Heart left ventricle (tissue), 16 donors: ENCODE data around the gene MYO10. TPM values are rescaled to one million over a fixed set of nuclear protein-coding genes. Genes with fewer than 3 reads are reported as not detected.

Source experiments
- ATAC-seq, 4 donors: fragments of 200-7000 bp; cut with Tn5 transposase; one replicate each; pipeline ENCODE4 v1.9.1; 2020 to 2022; ENCODE audit warnings: moderate library complexity in 4 of 4, mild to moderate bottlenecking in 3 of 4, moderate number of reproducible peaks in 1 of 4
- DNase-seq, 5 donors: peaks; one replicate each; pipeline ENCODE4 v3.0.0-alpha.2; 2020
- H3K27ac ChIP-seq, 12 donors: fragments of 200-600 bp; sonication (generic) in 4 of 12; one replicate each; pipeline versions ENCODE4 v1.5.0 to v1.8.0; 2016 to 2022; ENCODE audit warnings: mild to moderate bottlenecking in 2 of 12
- H3K27me3 ChIP-seq, 9 donors: fragments of 200-600 bp; sonication (generic) in 2 of 9; one replicate each; pipeline versions ENCODE4 v1.5.1 to v1.8.0; 2016 to 2022; ENCODE audit warnings: mild to moderate bottlenecking in 3 of 9
- H3K36me3 ChIP-seq, 9 donors: fragments of 200-600 bp; sonication (generic) in 2 of 9; one replicate each; pipeline versions ENCODE4 v1.5.0 to v1.8.0; 2018 to 2022; ENCODE audit warnings: mild to moderate bottlenecking in 2 of 9
- H3K4me1 ChIP-seq, 12 donors: fragments of 200-600 bp; sonication (generic) in 4 of 12; one replicate each; pipeline versions ENCODE4 v1.5.0 to v1.8.0; 2016 to 2022; ENCODE audit warnings: mild to moderate bottlenecking in 3 of 12
- H3K4me3 ChIP-seq, 12 donors: fragments of 200-600 bp; sonication (generic) in 4 of 12; one replicate each; pipeline versions ENCODE4 v1.5.0 to v1.8.0; 2017 to 2022; ENCODE audit warnings: mild to moderate bottlenecking in 9 of 12, moderate library complexity in 4 of 12
- H3K9me3 ChIP-seq, 12 donors: fragments of 200-600 bp; sonication (generic) in 4 of 12; one replicate each; pipeline versions ENCODE4 v1.5.0 to v1.8.0; 2016 to 2022; ENCODE audit warnings: mild to moderate bottlenecking in 1 of 12
- CTCF ChIP-seq, 12 donors: fragments of 200-600 bp; sonication (generic) in 4 of 12; IDR thresholded peaks; one replicate each; pipeline versions ENCODE4 v1.5.0 to v1.8.0; 2018 to 2022; ENCODE audit warnings: antibody characterized with exemption in 12 of 12, mild to moderate bottlenecking in 5 of 12
- POLR2A ChIP-seq, 2 donors: fragments of 450-650 bp; IDR thresholded peaks; one replicate each; pipeline ENCODE4 v1.6.1; 2017; ENCODE audit warnings: antibody characterized with exemption in 2 of 2, mild to moderate bottlenecking in 2 of 2, moderate library complexity in 2 of 2
- WGBS, 4 donors: extraction: QIAGEN DNeasy Blood & Tissue Kit in 2 of 4; methylation state at CpG; one replicate each; pipeline versions ENCODE4 v1.1.5 to v1.1.7; 2013 to 2018; 5-methylcytosine and 5-hydroxymethylcytosine counted together
- intact Hi-C, 10 donors: fragments of 100-400 bp; cut with DNase I; formaldehyde crosslinking; loops; one replicate each; pipeline versions ENCODE4 v1.11.1 to v1.14.2; 2022
- polyA plus RNA-seq, 2 donors: library from polyadenylated mRNA; stranded (reverse); fragments of 200-250 nt; gene quantifications; one replicate each; pipeline ENCODE4 v1.2.3, GENCODE V29; 2013
- total RNA-seq, 9 donors: library from RNA; depleted of rRNA in 2 of 9; stranded (reverse); fragments of >200 nt in 2 of 9; fragmentation: NEBNext Ultra II Directional in 3 of 9; extraction: Animal tissue kit (Norgen Biotek cat#: 25700) in 3 of 9; gene quantifications; one replicate each; pipeline versions ENCODE4 v1.1.0 to v1.2.4, GENCODE V29; 2016 to 2023
- donor health status: ischemic (EF 13 %, LVEDD 7.1; RV severe dilation, severe dysfunction).
- donor health status: healthy with polysubstance abuse.
- donor health status: DM: no; HTN: yes; CAD: no.
- donor health status: DM: no; HTN: no; CAD: no.
- donor health status: ischemic (EF 25% LVEDD 6.9; RV normal size, moderate dysfunction).
- donor health status: ischemic (EF 25% LVEDD 5.7; RV mildly dilated, moderate dysfunction).
- donor health status: healthy.
- donor health status: DM: yes; HTN: yes; CAD: no.
- donor health status: ischemic (EF 35%, LVEDD 5.7; RV mildly dilated, moderate dysfunction).
- donor health status: nonischemic (EF 11% LVEDD 7.7; RV severe dilation, severe dysfunction).
- donor health status: DM: yes; HTN: yes; CAD: no.
- donor health status: PGD.
- donor health status: ischemic (EF 29% LVEDD 5.4; RV normal size, mild dysfunction).
- donor health status: nonischemic (EF 23%, LVEDD 6.1; RV moderate dilation, normal function).

MYO10 gene
- total and polyA plus RNA-seq, 11 donors = 2.0 to 17.3 (median 3.8) TPM

GRCh38 chr5:16953729-16954128, 17.6 kb upstream of the MYO10 start:
- Histone ChIP-seq H3K4me1 (no peaks in the 10 kb centered on the region), H3K36me3 (no peaks in the 10 kb centered on the region), H3K9me3 (no peaks in the 10 kb centered on the region), H3K27me3 (no peaks in the 10 kb centered on the region), H3K27ac (no peak overlapping the region), H3K4me3 (no peak overlapping the region)
- 92 to 96% (median 93%) methylated on average over 9 of the region's 9 CpGs for WGBS, 4 donors
- TF ChIP-seq POLR2A (IDR thresholded peaks at IDR 0.05) = no peak
- intact Hi-C loops = no loop called here
- DNase-seq = no peak
- no peak for ATAC-seq

- no peak for ATAC-seq
- Histone ChIP-seq H3K4me1 (no peaks in the 10 kb centered on the region), H3K27me3 (no peaks in the 10 kb centered on the region), H3K27ac (no peak overlapping the region), H3K9me3 (no peaks in the 10 kb centered on the region), H3K36me3 (no peaks in the 10 kb centered on the region), H3K4me3 (no peak overlapping the region)
- intact Hi-C loops = no loop called here
- TF ChIP-seq CTCF (IDR thresholded peaks at IDR 0.05) (no peak), POLR2A (IDR thresholded peaks at IDR 0.05) (no peak)
- 89 to 93% (median 92%) methylated on average over 6 of the region's 6 CpGs for WGBS, 4 donors
- DNase-seq = no peak
These were observed 17.0 kb upstream of the MYO10 start for GRCh38 chr5:16952968-16953671.

- TF ChIP-seq POLR2A (IDR thresholded peaks at IDR 0.05) (no peak), CTCF (IDR thresholded peaks at IDR 0.05) (no peak)
- Histone ChIP-seq H3K4me1 (no peaks in the 10 kb centered on the region), H3K27me3 (no peaks in the 10 kb centered on the region), H3K27ac (no peak overlapping the region), H3K9me3 (peaks cover 0 to 25% (median 11%) of the 10 kb centered on the region in 12 donors), H3K36me3 (no peaks in the 10 kb centered on the region), H3K4me3 (no peak overlapping the region)
- ATAC-seq = no peak
- intact Hi-C loops = no loop called here
- 66 to 91% (median 79%) methylated on average over 1 of the region's 1 CpG for WGBS, 4 donors
- no peak for DNase-seq
These were observed 10.6 kb upstream of the MYO10 start for GRCh38 chr5:16946725-16947124.

- no peaks in the 10 kb centered on the region for H3K36me3 ChIP-seq
- TF ChIP-seq POLR2A (IDR thresholded peaks at IDR 0.05) = no peak
These were observed 8.9 kb upstream of the MYO10 start for GRCh38 chr5:16944816-16945562.

GRCh38 chr5:16943846-16944678, 8.0 kb upstream of the MYO10 start:
- 72 to 83% (median 74%) methylated on average over 13 to 15 of the region's 15 CpGs for WGBS, 4 donors
- Histone ChIP-seq H3K27me3 (no peaks in the 10 kb centered on the region), H3K9me3 (peaks cover 0 to 25% (median 11%) of the 10 kb centered on the region in 12 donors), H3K36me3 (no peaks in the 10 kb centered on the region), H3K4me1 (no peaks in the 10 kb centered on the region), H3K4me3 (no peak overlapping the region), H3K27ac (no peak overlapping the region)
- TF ChIP-seq POLR2A (IDR thresholded peaks at IDR 0.05) (no peak), CTCF (IDR thresholded peaks at IDR 0.05) (no peak)
- intact Hi-C loops = no loop called here
- no peak for DNase-seq
- ATAC-seq = no peak

More at GRCh38 chr5:16944816-16945562, 8.9 kb upstream of the MYO10 start:
- Histone ChIP-seq H3K9me3 (peaks cover 0 to 25% (median 11%) of the 10 kb centered on the region in 12 donors), H3K27me3 (no peaks in the 10 kb centered on the region), H3K4me3 (no peak overlapping the region), H3K27ac (no peak overlapping the region), H3K4me1 (no peaks in the 10 kb centered on the region)
- intact Hi-C loops = no loop called here
- WGBS, 4 donors = 75 to 84% (median 79%) methylated on average over 6 of the region's 6 CpGs
- ATAC-seq (no peak), DNase-seq (no peak)
